ENCODE measurements around the gene KRTAP10-2.
"Not testable (repeated sequence)": the region's sequence is repeated elsewhere in the genome, so short reads cannot be mapped to it uniquely, and the experiment has no call there.

The KRTAP10-2 gene

DNA sequence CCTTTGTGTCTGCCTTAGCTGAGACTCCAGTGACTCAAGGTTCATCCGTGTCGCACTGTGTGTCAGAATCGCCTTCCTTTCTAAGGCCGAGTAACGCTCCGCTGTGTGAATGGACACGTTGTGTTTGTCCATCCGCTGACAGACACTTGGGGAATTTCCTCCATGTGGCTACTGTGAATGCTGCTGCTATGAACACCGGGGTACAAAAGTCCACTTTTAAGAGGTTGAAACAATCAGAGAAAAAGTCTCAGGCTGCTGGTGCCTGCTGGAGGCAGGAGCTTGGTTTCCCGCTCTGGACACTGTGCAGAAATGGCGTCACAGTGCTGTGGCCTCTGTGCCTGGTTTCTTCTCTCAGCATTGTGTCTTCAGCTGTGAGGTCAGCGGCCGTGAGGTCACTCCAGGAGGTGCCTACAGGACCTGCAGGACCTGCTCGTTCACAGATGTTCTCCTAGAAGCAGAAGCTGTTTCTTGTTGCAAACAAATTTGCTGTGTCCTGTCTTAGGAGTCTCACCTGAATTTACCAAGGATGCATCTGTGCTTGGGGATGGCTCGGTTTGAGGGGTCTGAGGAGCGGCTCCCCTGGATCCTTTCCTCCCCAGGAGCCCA lies 45.5 kb downstream of the KRTAP10-2 start:
- TF ChIP-seq CTCF (conservative IDR thresholded peaks at IDR 0.05; ENCODE audit: low read depth, low read length), result no peak
- Histone ChIP-seq H3K4me2 (no peak overlapping the region), H3K4me3 (IDR thresholded peaks at IDR 0.05; ENCODE audit: insufficient read depth, low read depth, low read length) (no peak overlapping the region), H3K79me2 (ENCODE audit: insufficient read depth, low read depth) (no peaks in the 10 kb centered on the region), H3K27me3 (ENCODE audit: insufficient read depth, low read depth) (peaks cover 83% of the 10 kb centered on the region), H3K27ac (no peak overlapping the region), H3K4me1 (ENCODE audit: low read depth, poor library complexity, severe bottlenecking) (no peaks in the 10 kb centered on the region), H2AFZ (ENCODE audit: low read depth) (no peak overlapping the region), H3K9ac (no peak overlapping the region), H3K36me3 (ENCODE audit: insufficient read depth) (no peaks in the 10 kb centered on the region), H4K20me1 (ENCODE audit: insufficient read depth) (no peaks in the 10 kb centered on the region)

DNA sequence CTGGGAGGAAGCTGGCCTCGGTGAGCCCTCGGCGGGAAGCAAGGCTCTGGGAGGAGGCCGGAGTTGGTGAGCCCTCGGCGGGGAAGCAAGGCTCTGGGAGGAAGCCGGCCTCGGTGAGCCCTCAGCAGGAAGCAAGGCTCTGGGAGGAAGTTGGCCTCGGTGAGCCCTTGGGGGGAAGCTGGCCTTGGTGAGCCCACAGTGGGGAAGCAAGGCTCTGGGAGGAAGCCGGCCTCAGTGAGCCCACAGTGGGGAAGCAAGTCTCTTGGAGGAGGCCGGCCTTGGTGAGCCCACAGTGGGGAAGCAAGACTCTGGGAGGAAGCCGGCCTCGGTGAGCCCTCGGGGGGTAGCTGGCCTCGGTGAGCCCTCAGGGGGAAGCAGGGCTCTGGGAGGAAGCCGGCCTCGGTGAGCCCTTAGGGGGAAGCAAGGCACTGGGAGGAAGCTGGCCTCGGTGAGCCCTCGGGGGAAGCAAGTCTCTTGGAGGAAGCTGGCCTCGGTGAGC lies 47.4 kb downstream of the KRTAP10-2 start:
- no peak overlapping the region for H2AFZ ChIP-seq (ENCODE audit: low read depth)
- no peaks in the 10 kb centered on the region for H3K79me2 ChIP-seq (ENCODE audit: insufficient read depth, low read depth)
- no peaks in the 10 kb centered on the region for H3K36me3 ChIP-seq (ENCODE audit: insufficient read depth)
- no peaks in the 10 kb centered on the region for H4K20me1 ChIP-seq (ENCODE audit: insufficient read depth)
- H3K4me1 ChIP-seq (ENCODE audit: low read depth, poor library complexity, severe bottlenecking), result no peaks in the 10 kb centered on the region
- no peak overlapping the region for H3K27ac ChIP-seq
- no peak overlapping the region for H3K4me3 ChIP-seq (IDR thresholded peaks at IDR 0.05; ENCODE audit: insufficient read depth, low read depth, low read length)
- H3K9ac ChIP-seq, result no peak overlapping the region
- no peak for TF ChIP-seq CTCF (conservative IDR thresholded peaks at IDR 0.05; ENCODE audit: low read depth, low read length)
- no peak overlapping the region for H3K4me2 ChIP-seq
- H3K27me3 ChIP-seq (ENCODE audit: insufficient read depth, low read depth), result peaks cover 95% of the 10 kb centered on the region

- not testable (repeated sequence) for H3K27ac ChIP-seq; H2AFZ ChIP-seq (ENCODE audit: low read depth); H3K9ac ChIP-seq; H3K36me3 ChIP-seq (ENCODE audit: insufficient read depth); H3K4me3 ChIP-seq (IDR thresholded peaks at IDR 0.05; ENCODE audit: insufficient read depth, low read depth, low read length); H3K4me2 ChIP-seq; H3K4me1 ChIP-seq (ENCODE audit: low read depth, poor library complexity, severe bottlenecking); H3K79me2 ChIP-seq (ENCODE audit: insufficient read depth, low read depth); H4K20me1 ChIP-seq (ENCODE audit: insufficient read depth)
- peaks cover 95% of the 10 kb centered on the region for H3K27me3 ChIP-seq (ENCODE audit: insufficient read depth, low read depth)
These were observed 48.1 kb downstream of the KRTAP10-2 start for GRCh38 chr21:44503006-44503889.

DNA sequence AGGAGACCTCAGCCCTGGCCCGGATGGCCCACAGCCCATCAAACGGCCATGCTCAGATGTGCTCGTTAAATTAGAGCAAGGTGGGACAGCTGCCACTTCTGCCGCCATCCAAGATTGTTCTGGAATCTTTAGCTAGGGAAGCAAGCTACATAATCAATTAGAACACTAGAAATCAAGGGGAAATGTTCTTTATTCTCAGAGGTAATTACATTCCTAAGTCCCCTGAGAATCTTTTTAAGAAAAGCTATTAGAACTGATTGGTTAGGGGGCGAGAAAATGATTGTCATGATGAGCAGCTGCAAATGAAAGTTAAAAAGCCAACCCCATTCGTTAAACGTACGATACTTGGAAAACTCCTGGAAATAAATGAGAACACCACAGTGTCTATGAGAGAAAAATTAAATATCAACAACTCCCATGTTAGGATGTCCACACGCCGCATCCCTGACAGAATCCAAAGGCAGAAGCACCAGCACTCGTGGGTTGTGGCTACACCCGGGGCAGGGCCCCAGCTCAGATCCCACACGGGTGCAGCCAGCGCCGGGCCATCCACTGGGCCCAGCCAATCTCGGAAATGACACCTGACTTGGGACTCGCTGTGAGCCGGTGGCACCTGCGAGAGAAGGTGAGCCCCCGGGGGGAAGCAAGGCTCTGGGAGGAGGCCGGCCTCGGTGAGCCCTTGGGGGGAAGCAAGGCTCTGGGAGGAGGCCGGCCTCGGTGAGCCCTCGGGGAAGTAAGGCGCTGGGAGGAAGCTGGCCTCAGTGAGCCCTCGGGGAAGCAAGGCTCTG lies 48.9 kb downstream of the KRTAP10-2 start:
- Histone ChIP-seq H3K79me2 (ENCODE audit: insufficient read depth, low read depth) (no peaks in the 10 kb centered on the region), H3K27ac (no peak overlapping the region), H3K27me3 (ENCODE audit: insufficient read depth, low read depth) (peaks cover 95% of the 10 kb centered on the region), H3K9ac (no peak overlapping the region), H2AFZ (ENCODE audit: low read depth) (no peak overlapping the region), H3K36me3 (ENCODE audit: insufficient read depth) (no peaks in the 10 kb centered on the region), H3K4me2 (no peak overlapping the region), H4K20me1 (ENCODE audit: insufficient read depth) (no peaks in the 10 kb centered on the region), H3K4me1 (ENCODE audit: low read depth, poor library complexity, severe bottlenecking) (no peaks in the 10 kb centered on the region), H3K4me3 (IDR thresholded peaks at IDR 0.05; ENCODE audit: insufficient read depth, low read depth, low read length) (no peak overlapping the region)
- no peak for TF ChIP-seq CTCF (conservative IDR thresholded peaks at IDR 0.05; ENCODE audit: low read depth, low read length)
